SK-N-SH treated with all-trans-retinoic acid at 6 μM for 48 hours (cell line): ENCODE data around the gene CGNL1.
A peak's percentile ranks its signal among the peaks of the same experiment; 100 is the strongest.

ENCODE experiments used
- ATAC-seq: fragments of 200-7000 bp; cut with Tn5 transposase; 3 replicates; pipeline ENCODE4 v1.9.1; 2020; ENCODE audit warnings: mild to moderate bottlenecking, moderate library complexity
- ARNTL ChIP-seq: fragments of 450-650 bp; formaldehyde crosslinking; IDR thresholded peaks from 2 replicates; pipeline ENCODE4 v1.5.0; 2020; ENCODE audit warnings: low read depth, mild to moderate bottlenecking, moderate library complexity, borderline replicate concordance
- CSDC2 ChIP-seq: fragments of 250-450 bp; sonication (Bioruptor Pico); IDR thresholded peaks from 2 replicates; pipeline ENCODE4 v1.5.0; 2020; ENCODE audit warnings: mild to moderate bottlenecking, moderate library complexity
- CSRNP3 ChIP-seq: fragments of 250-450 bp; sonication (Bioruptor Pico); IDR thresholded peaks from 2 replicates; pipeline ENCODE4 v1.5.1; 2021; ENCODE audit warnings: mild to moderate bottlenecking, moderate library complexity
- ISL1 ChIP-seq: fragments of 250-450 bp; sonication (Bioruptor Pico); IDR thresholded peaks from 2 replicates; pipeline ENCODE4 v2.1.2; 2022; ENCODE audit warnings: mild to moderate bottlenecking, moderate library complexity
- OSR1 ChIP-seq: fragments of 250-450 bp; sonication (Bioruptor Pico); IDR thresholded peaks from 2 replicates; pipeline ENCODE4 v1.8.0; 2022; ENCODE audit warnings: moderate library complexity, mild to moderate bottlenecking, inconsistent platforms
- PPARA ChIP-seq: fragments of 250-450 bp; sonication (Bioruptor Pico); IDR thresholded peaks from 2 replicates; pipeline ENCODE4 v1.5.0; 2020; ENCODE audit warnings: mild to moderate bottlenecking, borderline replicate concordance
- RARB ChIP-seq: fragments of 250-450 bp; sonication (Bioruptor Pico); IDR thresholded peaks from 2 replicates; pipeline ENCODE4 v1.8.0; 2021; ENCODE audit warnings: mild to moderate bottlenecking, moderate library complexity
- SNAI2 ChIP-seq: fragments of 250-450 bp; sonication (Bioruptor Pico); IDR thresholded peaks from 2 replicates; pipeline ENCODE4 v1.5.0; 2020; ENCODE audit warnings: mild to moderate bottlenecking, moderate library complexity
- TCF4 ChIP-seq: fragments of 250-450 bp; sonication (Bioruptor Pico); IDR thresholded peaks from 2 replicates; pipeline ENCODE4 v1.8.0; 2021; ENCODE audit warnings: mild to moderate bottlenecking, moderate library complexity, borderline replicate concordance
- ZC3H10 ChIP-seq: fragments of 250-450 bp; sonication (Bioruptor Pico); IDR thresholded peaks from 2 replicates; pipeline ENCODE4 v1.5.1; 2021; ENCODE audit warnings: mild to moderate bottlenecking, moderate library complexity
- ZFP3 ChIP-seq: fragments of 250-450 bp; sonication (Bioruptor Pico); IDR thresholded peaks from 2 replicates; pipeline ENCODE4 v1.5.0; 2020; ENCODE audit warnings: mild to moderate bottlenecking, moderate library complexity
- ZFP30 ChIP-seq: fragments of 450-650 bp; formaldehyde crosslinking; IDR thresholded peaks from 2 replicates; pipeline ENCODE4 v1.5.0; 2022; ENCODE audit warnings: mild to moderate bottlenecking, moderate library complexity
- ZNF565 ChIP-seq: fragments of 450-650 bp; formaldehyde crosslinking; conservative IDR thresholded peaks from 2 replicates; pipeline ENCODE4 v1.5.0; 2020; ENCODE audit warnings: low read depth, mild to moderate bottlenecking, moderate library complexity
- ZNF70 ChIP-seq: fragments of 450-650 bp; formaldehyde crosslinking; IDR thresholded peaks from 2 replicates; pipeline ENCODE4 v1.5.0; 2020; ENCODE audit warnings: mild to moderate bottlenecking, moderate library complexity
- TF ChIP-seq, protein P1 (sequence below): fragments of 250-450 bp; sonication (Bioruptor Pico); IDR thresholded peaks from 2 replicates; pipeline ENCODE4 v1.5.0; 2020; ENCODE audit warnings: mild to moderate bottlenecking, moderate library complexity
- TF ChIP-seq, protein P2 (sequence below): fragments of 250-450 bp; sonication (Bioruptor Pico); IDR thresholded peaks from 2 replicates; pipeline ENCODE4 v1.8.0; 2021; ENCODE audit warnings: low read depth, mild to moderate bottlenecking, moderate library complexity, borderline replicate concordance
- TF ChIP-seq, protein P3 (sequence below): fragments of 250-450 bp; sonication (Bioruptor Pico); IDR thresholded peaks from 2 replicates; pipeline ENCODE4 v1.5.1; 2020; ENCODE audit warnings: low read depth, mild to moderate bottlenecking, moderate library complexity

Gene CGNL1

GRCh38 chr15:57456559-57456958 lies 80.3 kb downstream of the CGNL1 start (continued):
- TF ChIP-seq, protein P1, sequence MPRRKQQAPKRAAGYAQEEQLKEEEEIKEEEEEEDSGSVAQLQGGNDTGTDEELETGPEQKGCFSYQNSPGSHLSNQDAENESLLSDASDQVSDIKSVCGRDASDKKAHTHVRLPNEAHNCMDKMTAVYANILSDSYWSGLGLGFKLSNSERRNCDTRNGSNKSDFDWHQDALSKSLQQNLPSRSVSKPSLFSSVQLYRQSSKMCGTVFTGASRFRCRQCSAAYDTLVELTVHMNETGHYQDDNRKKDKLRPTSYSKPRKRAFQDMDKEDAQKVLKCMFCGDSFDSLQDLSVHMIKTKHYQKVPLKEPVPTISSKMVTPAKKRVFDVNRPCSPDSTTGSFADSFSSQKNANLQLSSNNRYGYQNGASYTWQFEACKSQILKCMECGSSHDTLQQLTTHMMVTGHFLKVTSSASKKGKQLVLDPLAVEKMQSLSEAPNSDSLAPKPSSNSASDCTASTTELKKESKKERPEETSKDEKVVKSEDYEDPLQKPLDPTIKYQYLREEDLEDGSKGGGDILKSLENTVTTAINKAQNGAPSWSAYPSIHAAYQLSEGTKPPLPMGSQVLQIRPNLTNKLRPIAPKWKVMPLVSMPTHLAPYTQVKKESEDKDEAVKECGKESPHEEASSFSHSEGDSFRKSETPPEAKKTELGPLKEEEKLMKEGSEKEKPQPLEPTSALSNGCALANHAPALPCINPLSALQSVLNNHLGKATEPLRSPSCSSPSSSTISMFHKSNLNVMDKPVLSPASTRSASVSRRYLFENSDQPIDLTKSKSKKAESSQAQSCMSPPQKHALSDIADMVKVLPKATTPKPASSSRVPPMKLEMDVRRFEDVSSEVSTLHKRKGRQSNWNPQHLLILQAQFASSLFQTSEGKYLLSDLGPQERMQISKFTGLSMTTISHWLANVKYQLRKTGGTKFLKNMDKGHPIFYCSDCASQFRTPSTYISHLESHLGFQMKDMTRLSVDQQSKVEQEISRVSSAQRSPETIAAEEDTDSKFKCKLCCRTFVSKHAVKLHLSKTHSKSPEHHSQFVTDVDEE (CRISPR knock-in tag), result no peak
- TF ChIP-seq RARB (CRISPR knock-in tag) (no peak), CSRNP3 (CRISPR knock-in tag) (no peak)
- TF ChIP-seq, all 23 proteins: peak for 0

- ATAC-seq, result no peak
Observed at GRCh38 chr15:57457726-57458125, 81.4 kb downstream of the CGNL1 start.

GRCh38 chr15:57458356-57458781 lies 82.1 kb downstream of the CGNL1 start:
- no peak for ATAC-seq
- TF ChIP-seq, protein P2, sequence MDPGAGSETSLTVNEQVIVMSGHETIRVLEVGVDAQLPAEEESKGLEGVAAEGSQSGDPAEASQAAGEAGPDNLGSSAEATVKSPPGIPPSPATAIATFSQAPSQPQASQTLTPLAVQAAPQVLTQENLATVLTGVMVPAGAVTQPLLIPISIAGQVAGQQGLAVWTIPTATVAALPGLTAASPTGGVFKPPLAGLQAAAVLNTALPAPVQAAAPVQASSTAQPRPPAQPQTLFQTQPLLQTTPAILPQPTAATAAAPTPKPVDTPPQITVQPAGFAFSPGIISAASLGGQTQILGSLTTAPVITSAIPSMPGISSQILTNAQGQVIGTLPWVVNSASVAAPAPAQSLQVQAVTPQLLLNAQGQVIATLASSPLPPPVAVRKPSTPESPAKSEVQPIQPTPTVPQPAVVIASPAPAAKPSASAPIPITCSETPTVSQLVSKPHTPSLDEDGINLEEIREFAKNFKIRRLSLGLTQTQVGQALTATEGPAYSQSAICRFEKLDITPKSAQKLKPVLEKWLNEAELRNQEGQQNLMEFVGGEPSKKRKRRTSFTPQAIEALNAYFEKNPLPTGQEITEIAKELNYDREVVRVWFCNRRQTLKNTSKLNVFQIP (CRISPR knock-in tag), result no peak
- no peak for TF ChIP-seq CSRNP3 (CRISPR knock-in tag)
- TF ChIP-seq OSR1 (CRISPR knock-in tag), result no peak
- TF ChIP-seq ZFP3 (CRISPR knock-in tag), result no peak
- no peak for TF ChIP-seq PPARA
- TF ChIP-seq ZNF70 (CRISPR knock-in tag), result no peak
- no peak for TF ChIP-seq CSDC2
- TF ChIP-seq, protein P1 (CRISPR knock-in tag), result peak; percentile 82; the same call in 1 of the 2 replicates
- peak; percentile 94 for TF ChIP-seq ISL1
- no peak for TF ChIP-seq ARNTL
- no peak for TF ChIP-seq ZNF565 (CRISPR knock-in tag)
- no peak for TF ChIP-seq ZC3H10
- TF ChIP-seq, protein P3, sequence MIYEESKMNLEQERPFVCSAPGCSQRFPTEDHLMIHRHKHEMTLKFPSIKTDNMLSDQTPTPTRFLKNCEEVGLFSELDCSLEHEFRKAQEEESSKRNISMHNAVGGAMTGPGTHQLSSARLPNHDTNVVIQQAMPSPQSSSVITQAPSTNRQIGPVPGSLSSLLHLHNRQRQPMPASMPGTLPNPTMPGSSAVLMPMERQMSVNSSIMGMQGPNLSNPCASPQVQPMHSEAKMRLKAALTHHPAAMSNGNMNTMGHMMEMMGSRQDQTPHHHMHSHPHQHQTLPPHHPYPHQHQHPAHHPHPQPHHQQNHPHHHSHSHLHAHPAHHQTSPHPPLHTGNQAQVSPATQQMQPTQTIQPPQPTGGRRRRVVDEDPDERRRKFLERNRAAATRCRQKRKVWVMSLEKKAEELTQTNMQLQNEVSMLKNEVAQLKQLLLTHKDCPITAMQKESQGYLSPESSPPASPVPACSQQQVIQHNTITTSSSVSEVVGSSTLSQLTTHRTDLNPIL (CRISPR knock-in tag), result no peak
- no peak for TF ChIP-seq SNAI2 (CRISPR knock-in tag)
- no peak for TF ChIP-seq ZFP30 (CRISPR knock-in tag)
- TF ChIP-seq TCF4, result peak; percentile 67; the same call in 1 of the 2 replicates
- TF ChIP-seq RARB (CRISPR knock-in tag), result no peak

More at GRCh38 chr15:57457726-57458125, 81.4 kb downstream of the CGNL1 start:
- TF ChIP-seq TCF4 (no peak), ZNF565 (CRISPR knock-in tag) (no peak), CSRNP3 (CRISPR knock-in tag) (no peak)
